NCI-H524 treated with DMSO at 0.1 percent for 48 hours (cell line): ENCODE results near the gene OR10A6.

Experiments
- DNase-seq: peaks from one replicate; lab custom pipeline; 2025; lab: John Stamatoyannopoulos, UW

OR10A6 gene, protein sequence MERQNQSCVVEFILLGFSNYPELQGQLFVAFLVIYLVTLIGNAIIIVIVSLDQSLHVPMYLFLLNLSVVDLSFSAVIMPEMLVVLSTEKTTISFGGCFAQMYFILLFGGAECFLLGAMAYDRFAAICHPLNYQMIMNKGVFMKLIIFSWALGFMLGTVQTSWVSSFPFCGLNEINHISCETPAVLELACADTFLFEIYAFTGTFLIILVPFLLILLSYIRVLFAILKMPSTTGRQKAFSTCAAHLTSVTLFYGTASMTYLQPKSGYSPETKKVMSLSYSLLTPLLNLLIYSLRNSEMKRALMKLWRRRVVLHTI

DNA sequence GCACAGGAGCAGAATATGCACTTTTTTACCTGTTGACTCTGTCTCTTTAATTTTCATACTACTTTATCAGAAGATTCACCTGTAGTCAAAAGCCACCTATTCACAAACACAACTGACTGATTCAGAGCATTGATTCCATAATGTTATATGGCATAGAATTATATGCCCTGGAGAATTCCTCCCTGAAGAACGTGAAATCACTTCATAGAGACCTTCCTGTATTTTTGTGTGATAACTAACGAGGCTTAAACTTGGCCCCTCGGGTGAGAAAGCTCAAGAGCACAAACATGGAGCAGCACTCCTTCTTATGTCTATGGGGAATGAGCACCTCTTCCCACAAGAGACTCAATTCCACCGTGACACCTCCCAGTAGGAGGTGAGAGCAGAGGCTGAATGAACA, at the start of gene OR10A6:
Gene OR10A6 (minus strand): TSS at position 101 of the 400 bp plus-strand sequence. CDS start 2,606 bp downstream, outside the sequence.
- no peak for DNase-seq

DNA sequence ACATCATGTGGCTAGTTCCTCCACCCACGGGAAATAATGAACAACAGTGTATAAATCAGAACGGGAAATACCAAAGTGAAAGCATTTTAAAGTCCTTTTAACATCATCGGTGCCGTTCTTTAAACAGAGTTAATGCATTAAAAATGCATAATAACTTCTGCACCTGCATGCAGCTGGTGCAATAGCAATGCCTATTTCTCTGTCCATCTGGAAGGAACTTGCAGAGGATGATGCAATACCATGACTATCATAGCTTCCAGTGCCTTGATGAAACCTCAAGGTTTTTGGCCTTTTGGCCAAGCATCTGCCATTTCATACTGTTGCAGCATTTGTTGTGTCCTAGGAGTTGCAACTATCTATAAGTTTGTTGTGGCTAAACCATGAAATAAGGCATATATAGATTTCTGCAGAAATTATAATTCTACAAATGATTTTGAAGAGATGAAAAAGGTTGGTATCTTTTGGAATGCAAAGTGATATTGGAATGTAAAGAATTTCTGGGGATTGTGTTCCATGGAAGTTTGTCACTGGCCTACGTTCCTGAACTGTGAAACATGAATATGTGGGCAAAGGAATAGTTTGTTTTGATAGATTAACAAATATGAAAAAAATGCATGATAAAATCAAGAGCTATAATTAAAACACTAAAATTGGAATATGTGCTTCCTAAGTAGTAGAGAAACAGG, 46.3 kb upstream of the OR10A6 start:
- DNase-seq: no peak

DNA sequence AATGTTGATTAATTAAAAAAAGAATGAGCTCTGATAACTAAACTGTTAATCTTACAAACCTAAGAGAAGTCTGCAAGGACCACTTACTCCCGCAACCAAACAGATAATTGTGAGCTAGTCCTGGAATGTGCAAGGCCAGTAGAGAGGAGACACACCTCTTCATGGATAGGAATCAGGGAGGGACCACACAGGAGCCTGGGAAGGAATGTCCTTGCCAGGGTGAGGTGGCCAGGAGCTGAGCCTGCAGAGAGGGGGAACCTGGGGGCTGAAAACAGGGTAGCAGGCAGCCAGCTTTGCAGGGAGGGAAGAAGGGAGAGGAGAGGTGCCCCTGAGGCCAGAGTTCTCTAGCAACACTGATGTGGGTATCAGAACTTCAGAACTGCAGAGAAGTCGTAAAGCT, 43.6 kb upstream of the OR10A6 start:
- DNase-seq: no peak

DNA sequence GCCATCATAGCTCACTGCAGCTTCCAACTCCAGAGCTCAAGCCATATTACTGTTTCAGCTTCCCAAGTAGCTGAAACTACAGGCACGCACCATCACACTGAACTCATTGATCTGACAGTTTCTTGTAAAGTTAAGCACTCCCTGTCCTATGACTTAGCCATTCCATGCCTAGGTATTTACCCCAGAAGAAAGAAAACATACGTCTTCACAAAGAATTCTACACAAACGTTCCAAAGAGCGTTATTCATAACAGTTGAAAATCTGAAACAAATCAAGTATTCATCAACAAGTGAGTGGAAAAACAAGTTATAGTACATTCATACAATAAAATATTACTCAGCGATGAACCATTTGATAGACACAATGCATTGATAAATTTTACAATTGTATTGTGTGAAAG, 41.9 kb upstream of the OR10A6 start:
- DNase-seq: no peak

DNA sequence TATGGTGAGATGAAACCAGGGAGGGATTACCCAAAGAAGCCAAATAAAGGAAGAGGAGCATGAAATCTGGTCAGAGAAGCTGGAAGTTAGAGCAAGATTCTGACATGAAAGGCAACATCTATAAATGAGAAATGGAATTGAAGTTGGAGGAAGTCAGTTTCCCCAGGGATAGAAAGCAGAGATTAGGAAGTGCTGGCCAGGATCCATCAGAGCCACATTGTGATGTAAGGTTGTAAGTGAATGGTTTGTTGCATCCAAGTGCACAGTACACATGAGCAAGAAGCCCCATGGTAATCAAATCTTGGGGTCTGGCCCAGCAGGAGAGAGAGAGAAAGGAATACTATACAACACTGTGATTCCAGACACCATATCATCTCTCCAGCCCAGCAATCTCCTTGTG, 40.8 kb upstream of the OR10A6 start:
- DNase-seq: no peak

DNA sequence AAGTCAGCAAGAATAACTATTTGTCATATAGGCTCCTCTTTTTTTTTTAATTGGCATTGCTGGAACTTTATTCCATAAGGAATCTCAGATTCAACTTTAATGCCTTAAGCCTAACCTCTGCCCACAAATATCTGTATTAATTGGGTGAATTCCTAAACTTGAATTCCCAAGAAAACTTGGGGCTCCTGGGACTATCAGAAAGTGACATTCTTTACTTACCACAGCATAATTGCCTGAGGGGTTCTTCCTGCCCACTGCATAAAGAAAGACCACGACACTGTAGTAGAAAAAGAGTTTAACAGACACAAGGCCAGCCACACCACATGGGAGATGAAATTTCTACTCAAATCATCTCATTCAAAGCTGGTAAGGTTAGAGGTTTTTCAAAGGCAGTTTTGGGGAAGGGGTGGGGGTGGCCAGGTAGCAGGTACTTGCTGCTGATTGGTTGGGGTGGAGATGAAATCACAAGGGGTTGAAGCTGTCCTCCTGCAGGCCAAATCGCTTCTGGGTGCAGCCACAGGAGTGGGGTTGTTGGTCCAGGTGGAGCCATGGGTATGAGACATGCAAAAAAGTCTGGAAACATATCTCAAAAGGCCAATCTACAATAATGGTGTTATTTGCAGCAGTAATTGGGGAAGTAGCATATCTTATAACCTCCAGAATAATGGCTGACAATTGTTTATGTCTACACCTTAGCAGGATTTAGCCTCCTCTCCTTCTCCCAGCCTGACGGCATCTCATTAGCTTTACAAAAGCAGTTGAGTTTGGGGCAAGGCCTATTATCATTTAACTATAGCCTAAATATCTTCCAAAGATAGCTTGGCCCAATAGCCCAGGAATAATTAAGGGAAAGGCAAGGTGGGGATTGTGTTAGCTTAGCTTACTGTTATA, 38.9 kb upstream of the OR10A6 start:
- DNase-seq: no peak

DNA sequence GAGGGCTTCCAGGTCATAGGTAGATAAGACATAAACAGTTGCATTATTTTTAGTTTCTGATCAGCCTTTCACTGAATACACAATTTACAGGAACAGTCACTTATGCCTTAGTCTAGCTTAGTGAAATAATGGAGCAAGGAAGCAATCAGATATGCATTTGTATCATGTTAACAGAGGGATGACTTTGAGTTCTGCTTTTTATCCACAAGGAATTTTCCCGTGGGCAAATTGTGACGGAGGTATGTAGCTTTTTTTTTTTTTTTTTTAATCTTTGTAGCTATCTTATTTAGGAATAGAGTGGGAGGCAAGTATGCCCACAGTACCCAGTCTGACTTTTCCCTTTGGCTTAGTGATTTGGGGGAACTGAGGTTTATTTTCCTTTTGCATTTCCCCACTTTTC, 37.6 kb upstream of the OR10A6 start:
- no peak for DNase-seq

DNA sequence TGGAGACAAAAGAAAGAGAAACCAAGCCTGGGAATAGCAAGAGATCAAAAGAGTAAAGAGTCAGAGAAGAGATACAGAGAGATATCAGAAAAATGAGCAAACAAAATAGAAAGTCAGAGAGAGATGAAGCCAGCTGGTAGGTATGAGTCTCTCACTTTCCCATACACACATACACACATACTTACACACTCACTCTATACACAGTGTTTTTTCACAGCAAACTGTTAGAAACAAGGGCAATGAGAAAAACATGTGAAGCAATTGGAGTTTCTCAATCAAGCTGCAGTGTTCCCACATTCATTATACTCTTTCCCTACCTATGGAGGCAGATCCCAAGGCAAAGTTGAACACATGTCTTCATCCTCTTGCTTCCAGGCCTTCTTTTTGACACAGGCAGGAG, 36.8 kb upstream of the OR10A6 start:
- no peak for DNase-seq

DNA sequence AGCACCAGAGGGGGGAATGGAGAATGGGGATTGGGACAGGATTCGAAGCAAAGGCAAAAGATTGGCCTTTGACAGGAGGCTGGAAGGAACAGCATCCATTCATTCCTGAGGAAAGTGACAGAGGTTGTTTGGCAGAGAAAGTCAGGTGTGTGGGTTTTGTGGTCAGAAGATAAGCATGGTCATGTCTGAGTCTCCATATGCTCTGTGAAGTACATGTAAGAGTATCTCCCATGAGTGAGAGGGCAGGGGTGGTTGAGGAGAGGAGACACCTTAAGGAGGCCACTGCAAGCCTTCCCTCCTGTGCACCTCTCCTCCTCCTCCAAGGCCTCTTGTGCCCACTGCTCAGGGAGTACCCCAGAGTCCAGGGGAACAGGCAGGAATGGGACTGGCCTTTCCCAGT, 36.0 kb upstream of the OR10A6 start:
- no peak for DNase-seq

DNA sequence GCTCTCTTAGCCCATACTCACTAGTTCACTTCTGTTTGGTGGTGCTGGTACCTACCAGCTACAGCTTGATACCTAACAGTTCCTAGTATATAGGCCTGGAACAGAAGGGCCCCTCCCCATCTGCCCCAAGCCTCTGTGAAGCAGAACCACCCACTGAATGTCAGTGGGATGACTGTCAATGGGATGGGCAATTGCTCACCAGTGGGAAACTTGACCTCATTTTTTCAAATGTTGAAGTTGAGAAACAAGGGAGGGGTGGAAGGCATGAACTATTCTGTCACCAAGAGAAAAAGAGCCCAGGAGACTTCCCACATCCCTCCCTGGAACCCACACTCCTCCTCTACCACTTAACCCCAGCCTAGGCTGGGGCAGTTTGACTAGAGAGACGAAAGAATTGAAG, 34.3 kb upstream of the OR10A6 start, which contains the start of gene NLRP10:
Gene NLRP10 (minus strand): TSS at position 62 of the 400 bp plus-strand sequence. CDS start 1,952 bp downstream, outside the sequence.
- no peak for DNase-seq

DNA sequence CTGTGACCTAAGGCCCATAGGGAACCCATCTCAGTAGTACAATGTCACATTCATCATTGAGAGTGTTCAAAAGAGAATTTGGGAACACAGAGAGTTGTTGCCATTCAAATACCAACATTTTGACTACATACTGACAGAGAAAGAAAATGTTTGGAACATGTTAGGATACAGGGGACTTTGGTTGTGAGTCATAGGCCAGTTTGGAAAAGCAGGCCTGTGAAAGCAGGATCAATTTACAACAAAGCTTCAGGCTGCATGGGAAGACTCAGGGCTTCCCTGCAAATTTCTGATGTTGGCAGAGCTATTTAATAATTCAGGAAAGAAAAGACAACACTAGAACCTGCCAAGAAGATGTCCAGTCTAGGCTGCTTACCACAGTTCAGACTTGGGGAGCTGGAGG, 33.8 kb upstream of the OR10A6 start:
- DNase-seq: no peak

DNA sequence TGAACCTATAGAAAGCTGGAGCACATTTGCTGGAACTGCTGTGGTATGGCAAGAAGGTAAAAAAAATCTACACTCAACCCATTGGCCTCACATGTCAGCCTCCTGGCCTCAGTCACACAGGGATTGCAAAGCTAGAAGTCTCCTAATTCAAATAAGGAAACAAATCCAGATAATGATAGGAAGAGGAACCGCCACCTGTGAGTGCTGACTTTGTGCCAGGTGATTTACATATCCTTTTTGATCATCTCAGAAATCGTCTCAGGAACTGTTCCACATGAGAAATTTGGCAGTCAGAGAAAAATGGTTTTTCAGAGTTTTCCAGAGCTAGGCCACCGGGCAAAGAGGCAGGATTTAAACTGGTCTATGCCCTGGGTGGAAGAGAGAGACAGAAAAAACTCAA, 33.2 kb upstream of the OR10A6 start:
- no peak for DNase-seq

DNA sequence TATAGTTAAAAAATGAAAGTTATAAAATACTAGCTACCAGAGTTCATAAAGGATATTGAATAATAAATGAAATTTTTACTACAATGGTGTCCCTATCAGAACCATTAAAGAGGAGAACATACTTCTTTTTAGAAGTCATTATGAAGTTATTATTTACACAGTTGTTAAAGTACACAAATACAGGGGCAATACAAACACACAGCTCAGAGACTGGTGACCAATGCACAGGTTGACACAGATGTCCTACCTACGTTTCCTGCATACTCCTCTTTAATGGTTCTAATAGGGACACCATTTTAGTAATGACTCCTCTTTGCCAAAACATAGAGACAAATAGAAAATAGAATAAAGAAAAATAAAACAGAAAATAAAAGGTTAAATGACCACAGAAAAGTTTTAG, 24.1 kb upstream of the OR10A6 start:
- DNase-seq: no peak

DNA sequence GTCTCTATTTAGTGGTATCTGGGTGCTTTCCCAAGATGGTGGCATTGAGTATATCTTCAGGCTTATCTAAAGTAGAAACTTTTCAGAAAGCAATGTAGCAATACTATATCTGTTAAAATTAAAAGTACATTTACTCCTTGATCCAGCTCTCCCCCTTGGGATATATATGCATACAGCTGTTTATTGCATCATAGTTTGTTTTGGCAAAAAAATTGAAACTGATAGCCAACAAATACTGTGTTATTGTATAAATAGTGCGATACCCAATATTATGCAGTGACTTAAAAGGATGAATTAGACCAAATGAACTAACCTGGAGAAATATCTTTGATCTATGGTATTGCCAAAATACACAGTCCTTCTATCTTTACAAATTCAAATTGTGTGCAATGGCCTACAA, 18.9 kb upstream of the OR10A6 start:
- DNase-seq: no peak

DNA sequence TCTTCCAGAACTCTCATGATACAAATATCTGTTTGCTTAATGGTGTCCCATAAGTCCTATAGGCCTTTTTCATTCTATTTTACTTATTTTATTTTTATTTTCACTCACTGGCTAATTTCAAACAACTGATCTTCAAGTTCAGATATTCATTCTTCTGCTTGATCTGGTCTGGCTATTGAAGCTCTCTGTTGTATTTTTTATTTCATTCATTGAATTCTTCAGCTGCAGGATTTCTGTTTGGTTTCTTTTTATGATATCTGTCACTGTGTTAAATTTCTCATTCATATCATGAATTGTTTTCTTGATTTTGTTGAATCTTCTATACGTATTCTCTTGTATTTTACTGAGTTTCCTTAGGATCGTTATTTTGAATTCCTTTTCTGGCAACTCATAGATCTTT, 13.1 kb upstream of the OR10A6 start:
- DNase-seq: no peak

DNA sequence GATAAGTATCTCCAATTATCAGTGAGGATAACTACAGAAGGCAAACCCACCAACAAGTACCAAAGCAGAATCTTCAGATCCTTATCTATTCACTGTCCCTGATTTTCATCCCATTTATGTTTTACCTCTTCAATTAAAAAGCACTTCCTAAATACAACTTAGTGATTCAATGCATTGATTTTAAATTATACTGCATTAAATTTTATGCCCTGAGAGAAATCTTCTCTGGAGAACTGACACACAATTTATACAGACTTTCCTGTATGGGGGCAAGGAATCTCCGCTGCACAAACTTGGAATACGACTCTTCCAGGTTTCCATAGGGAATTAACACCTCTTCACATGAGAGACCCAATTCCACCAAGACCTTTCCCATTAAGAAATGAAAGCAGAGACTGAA, 10.5 kb upstream of the OR10A6 start, which contains the start of gene OR10A3:
Gene OR10A3 (minus strand): TSS at position 101 of the 400 bp plus-strand sequence. CDS start 2,188 bp downstream, outside the sequence.
- DNase-seq: no peak

DNA sequence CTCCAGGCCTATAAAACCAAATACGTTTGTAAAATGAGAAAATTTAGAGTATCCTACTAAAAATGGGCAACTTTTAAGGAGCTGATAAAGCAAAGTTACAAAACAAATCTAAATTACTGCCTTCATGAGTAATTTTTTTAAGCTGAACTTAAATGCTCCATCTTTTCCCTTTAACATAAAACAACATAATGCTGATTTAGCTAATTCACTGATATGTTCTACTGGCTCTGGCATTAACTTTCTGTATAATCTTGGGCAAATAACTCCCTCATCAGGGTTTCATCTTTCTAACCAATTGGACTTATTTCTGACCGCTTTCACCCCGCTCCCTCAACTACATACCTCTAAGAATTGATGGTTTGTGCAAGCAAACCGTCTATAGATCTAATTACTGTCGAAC, 10.1 kb upstream of the OR10A6 start:
- no peak for DNase-seq

DNA sequence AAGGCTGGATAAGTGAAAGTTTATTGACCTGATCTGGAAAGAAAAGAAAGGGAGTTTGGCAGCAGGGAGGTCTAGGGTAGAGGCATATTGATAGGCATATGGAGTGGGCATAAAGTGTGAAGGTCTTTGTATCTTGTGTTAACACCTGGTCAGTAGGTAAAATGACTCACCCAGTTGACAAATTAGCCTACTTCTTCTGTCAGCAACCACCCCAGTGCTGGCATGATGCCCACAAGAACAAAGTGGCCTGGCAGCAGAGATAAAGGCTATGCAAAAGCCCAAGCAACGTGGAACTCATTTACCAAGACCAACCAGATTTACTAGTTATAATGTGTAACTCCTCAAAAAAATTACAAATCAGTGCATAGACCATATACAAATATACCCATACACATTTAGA, 5.5 kb upstream of the OR10A6 start:
- no peak for DNase-seq

DNA sequence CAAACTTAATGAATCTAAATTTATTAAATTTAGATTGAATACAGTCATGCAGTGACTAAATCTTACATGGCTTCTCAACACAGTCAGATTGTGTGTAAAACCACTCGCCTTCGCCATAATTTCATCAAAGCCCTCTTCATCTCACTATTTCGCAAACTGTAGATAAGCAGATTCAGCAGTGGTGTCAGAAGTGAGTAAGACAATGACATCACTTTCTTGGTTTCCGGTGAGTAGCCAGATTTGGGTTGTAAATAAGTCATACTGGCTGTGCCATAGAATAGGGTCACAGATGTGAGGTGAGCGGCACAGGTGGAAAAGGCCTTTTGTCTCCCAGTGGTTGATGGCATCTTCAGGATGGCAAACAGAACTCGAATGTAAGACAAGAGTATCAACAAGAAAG, 3.4 kb downstream of the OR10A6 start:
- no peak for DNase-seq

DNA sequence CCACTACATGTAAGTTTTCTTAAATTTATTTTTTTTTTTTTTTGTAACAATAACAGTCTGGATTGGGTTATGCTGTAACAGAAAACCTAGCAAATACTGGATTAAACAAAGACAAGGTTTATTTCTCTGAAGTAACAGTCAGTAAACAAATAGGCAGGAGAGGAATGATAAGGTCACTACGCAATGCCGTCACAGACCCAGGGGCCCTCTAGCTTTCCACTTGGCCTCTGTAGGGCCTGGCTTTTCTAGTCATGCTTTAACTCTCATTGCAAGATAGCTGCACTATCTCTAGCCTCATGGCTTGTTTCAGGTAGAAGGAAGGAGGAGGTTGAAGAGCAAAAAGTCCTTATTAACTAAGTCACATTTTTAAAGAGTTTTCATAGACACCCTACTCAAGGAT, 6.5 kb downstream of the OR10A6 start:
- DNase-seq: no peak

DNA sequence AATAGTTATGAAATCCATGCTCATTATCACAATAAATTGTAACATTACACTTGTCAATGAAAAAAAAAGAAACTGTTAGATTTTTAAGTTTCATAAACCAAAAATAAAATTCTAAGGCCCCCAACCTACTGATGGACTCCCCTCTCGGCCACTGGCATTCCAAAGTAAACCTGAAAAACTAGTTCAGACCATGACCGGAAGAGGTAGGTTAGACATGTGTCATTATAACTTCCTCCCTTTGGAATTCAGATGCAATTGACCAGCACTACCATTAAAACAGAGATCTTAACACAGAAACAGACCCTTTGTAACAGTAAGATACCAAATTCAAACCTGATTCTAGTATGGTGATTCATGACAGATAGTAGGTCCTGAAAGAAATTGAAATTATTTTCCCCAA, 12.9 kb downstream of the OR10A6 start:
- no peak for DNase-seq

DNA sequence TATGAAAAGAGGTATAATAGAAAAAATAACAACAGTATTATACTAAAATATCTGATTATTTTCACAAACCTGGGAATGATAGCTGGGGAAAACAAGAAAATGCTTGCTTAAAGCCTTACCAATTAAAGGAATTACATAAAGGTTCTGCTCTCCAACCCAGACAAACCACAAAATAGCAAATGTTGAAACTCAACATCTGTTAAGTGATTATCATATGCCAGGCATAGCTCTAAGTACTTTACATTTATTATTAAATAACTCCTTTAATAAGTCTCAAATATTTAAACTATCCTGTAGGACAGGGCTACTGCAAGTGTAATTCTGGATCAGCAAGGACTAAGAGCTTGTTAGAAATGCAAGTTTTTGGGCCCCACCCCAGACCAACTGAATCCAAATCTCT, 20.1 kb downstream of the OR10A6 start:
- no peak for DNase-seq
